Erythroblast (primary cell): Measurements from ENCODE around the gene NUAK1.

Source experiments
- GATA1 ChIP-seq: IDR thresholded peaks from 2 replicates; pipeline ENCODE4 v1.6.1; 2011; ENCODE audit warnings: low read depth, mild to moderate bottlenecking, control low read depth, low read length, moderate library complexity
- POLR2A ChIP-seq: IDR thresholded peaks from 2 replicates; pipeline ENCODE4 v1.6.1; 2011; ENCODE audit warnings: mild to moderate bottlenecking, low read length

GRCh38 chr12:106073179-106073578, 65.6 kb downstream of the NUAK1 start:
- TF ChIP-seq POLR2A (no peak), GATA1 (no peak)
